Endothelial cell of umbilical vein (primary cell): ENCODE data around the gene RGS6. TPM values are rescaled to one million over a fixed set of nuclear protein-coding genes. Genes with fewer than 3 reads are reported as not detected.

Source experiments
- BruUV-seq: library from RNA; stranded (reverse); fragments of 400-500 nt; replicated peaks from 2 replicates; lab custom pipeline; 2021; lab: Mats Ljungman, UMichigan
- CTCF ChIA-PET: fragments of 300-600, 350-600 bp; sonication (Branson Sonifier 250); formaldehyde crosslinking; loops from one replicate; lab custom pipeline; 2021; ENCODE audit warnings: antibody characterized with exemption, inconsistent platforms; lab: Charles Lee
- POLR2A ChIA-PET: fragments of 300-600, 350-600 bp; sonication (Branson Sonifier 250); formaldehyde crosslinking; loops from one replicate; lab custom pipeline; 2021; ENCODE audit warnings: antibody characterized with exemption, inconsistent platforms; lab: Charles Lee
- DNase-seq: peaks from one replicate; pipeline ENCODE4 v3.0.0-alpha.2; 2011; ENCODE audit warnings: low read depth, low spot score
- FAIRE-seq: peaks from 2 replicates; lab custom pipeline; 2011; peaks lifted over from hg19 to GRCh38; lab: Jason Lieb, UNC
- H2AFZ ChIP-seq: 2 replicates; pipeline ENCODE4 v1.6.0; 2012; ENCODE audit warnings: low read depth, low read length, control low read depth, inconsistent platforms
- H3K27ac ChIP-seq: 2 replicates; pipeline ENCODE4 v1.5.1; 2011; ENCODE audit warnings: low read depth, mild to moderate bottlenecking, control low read depth, low read length, moderate library complexity; ENCODE audit not compliant: insufficient read depth
- H3K27me3 ChIP-seq, 2 experiments: 2 replicates each; pipeline versions ENCODE4 v1.6.0 to v1.6.1; 2011; ENCODE audit warnings: low read length in 2 of 2, mixed read lengths in 1 of 2; ENCODE audit not compliant: control insufficient read depth in 2 of 2, insufficient read depth in 2 of 2
- H3K36me3 ChIP-seq, 2 experiments: 2 replicates in 1 of 2; 3 replicates in 1 of 2; pipeline ENCODE4 v1.5.1; 2011; ENCODE audit warnings: low read length in 2 of 2, mild to moderate bottlenecking in 1 of 2, moderate library complexity in 1 of 2; ENCODE audit not compliant: control insufficient read depth in 2 of 2, insufficient read depth in 2 of 2; ENCODE audit errors: extremely low read depth in 1 of 2
- H3K4me1 ChIP-seq: 3 replicates; pipeline ENCODE4 v1.5.1; 2011; ENCODE audit warnings: mild to moderate bottlenecking, low read length; ENCODE audit not compliant: control insufficient read depth, insufficient read depth; ENCODE audit errors: extremely low read depth
- H3K4me2 ChIP-seq: 2 replicates; pipeline ENCODE4 v1.6.1; 2011; ENCODE audit warnings: low read length, control low read depth, mixed read lengths; ENCODE audit not compliant: insufficient read depth
- H3K4me3 ChIP-seq, 3 experiments: fragments of 200-600 bp in 1 of 3; sonication (generic), shearing (Covaris generic) in 1 of 3; replicated peaks in 1 of 3; 2 replicates each; pipeline ENCODE4 v1.5.1; 2011 to 2016; ENCODE audit warnings: control low read depth in 3 of 3, low read length in 3 of 3, mild to moderate bottlenecking in 2 of 3, inconsistent platforms in 1 of 3, low read depth in 1 of 3, moderate library complexity in 1 of 3; ENCODE audit not compliant: insufficient read depth in 1 of 3
- H3K79me2 ChIP-seq: 2 replicates; pipeline ENCODE4 v1.6.0; 2012; ENCODE audit warnings: low read length, inconsistent platforms; ENCODE audit not compliant: control insufficient read depth, insufficient read depth
- H3K9ac ChIP-seq: replicated peaks from 2 replicates; pipeline ENCODE3; 2011; ENCODE audit warnings: low read length, control low read depth; ENCODE audit not compliant: insufficient read depth; ENCODE audit errors: extremely low read depth
- H3K9me1 ChIP-seq: replicated peaks from 3 replicates; pipeline ENCODE4 v1.6.0; 2011; ENCODE audit warnings: mild to moderate bottlenecking, low read length; ENCODE audit not compliant: control insufficient read depth, insufficient read depth; ENCODE audit errors: extremely low read depth
- H3K9me3 ChIP-seq: replicated peaks from 2 replicates; pipeline ENCODE4 v1.5.1; 2012; ENCODE audit warnings: low read length, inconsistent platforms; ENCODE audit not compliant: control insufficient read depth, insufficient read depth
- H4K20me1 ChIP-seq: replicated peaks from 2 replicates; pipeline ENCODE3; 2011; ENCODE audit warnings: mild to moderate bottlenecking, low read length; ENCODE audit not compliant: control insufficient read depth, insufficient read depth; ENCODE audit errors: extremely low read depth
- EZH2 ChIP-seq: IDR thresholded peaks from 2 replicates; pipeline ENCODE4 v1.6.1; 2012; ENCODE audit warnings: borderline replicate concordance, low read depth, mild to moderate bottlenecking, moderate library complexity, low read length, inconsistent platforms; ENCODE audit not compliant: severe bottlenecking
- FOS ChIP-seq: IDR thresholded peaks from 2 replicates; pipeline ENCODE4 v1.6.1; 2011; ENCODE audit warnings: mild to moderate bottlenecking, low read length, moderate library complexity, borderline replicate concordance; ENCODE audit not compliant: insufficient read depth
- GATA2 ChIP-seq: IDR thresholded peaks from 2 replicates; pipeline ENCODE4 v1.7.0; 2011; ENCODE audit warnings: low read depth, mild to moderate bottlenecking, moderate library complexity, mixed read lengths, low read length; ENCODE audit not compliant: insufficient read length, insufficient read depth
- MYC ChIP-seq: IDR thresholded peaks from one replicate; pipeline ENCODE4 v1.6.1; 2011; ENCODE audit warnings: mild to moderate bottlenecking, low read depth, low read length
- dilution Hi-C: fragments of 300-500 bp; cut with MboI; formaldehyde crosslinking; loops from one replicate; pipeline ENCODE4 v1.15.0; 2019; ENCODE audit warnings: low sequenced_read_pairs; ENCODE audit not compliant: extremely low pct_ligation_motif_present
- intact Hi-C: fragments of 100-400 bp; cut with micrococcal nuclease; formaldehyde crosslinking; loops from one replicate; pipeline ENCODE4 v1.10.0; 2022
- polyA plus RNA-seq, 4 experiments: library from polyadenylated mRNA; depleted of rRNA in 3 of 4; stranded (reverse) in 3 of 4; unstranded in 1 of 4; fragments of >200 nt; gene quantifications; 2 replicates each; pipeline versions ENCODE4 v1.2.1 to v1.2.3, GENCODE V29; 2011 to 2012; ENCODE audit warnings: missing spikeins in 1 of 4
- total RNA-seq: library from RNA; stranded (reverse); gene quantifications from 2 replicates; pipeline ENCODE4 v1.2.3, GENCODE V29; 2021

Gene RGS6
- total and polyA plus RNA-seq, 2 donors (not counting 3 experiments of a cell fraction or from before 2014, with no cell fraction given) = not detected

GRCh38 chr14:72128629-72129028, 196.4 kb downstream of the RGS6 start:
- no peaks in the 10 kb centered on the region for H3K27me3 ChIP-seq

GRCh38 chr14:72129291-72129690, 197.1 kb downstream of the RGS6 start:
- no TSS peak for BruUV-seq
- Histone ChIP-seq H3K9ac (no peak overlapping the region), H3K4me3 (no peak overlapping the region), H3K9me3 (peaks cover 2% of the 10 kb centered on the region), H3K4me1 (no peaks in the 10 kb centered on the region), H3K27me3 (no peaks in the 10 kb centered on the region), H2AFZ (no peak overlapping the region), H3K27ac (no peak overlapping the region), H3K9me1 (no peaks in the 10 kb centered on the region), H3K36me3 (no peaks in the 10 kb centered on the region), H4K20me1 (no peaks in the 10 kb centered on the region), H3K79me2 (no peaks in the 10 kb centered on the region), H3K4me2 (no peak overlapping the region)
- dilution Hi-C loops (no loop called here), intact Hi-C loops (no loop called here)
- ChIA-PET CTCF (no interaction called here), POLR2A (no interaction called here)
- FAIRE-seq (no peak), DNase-seq (no peak)
- TF ChIP-seq FOS = no peak
- no peak for TF ChIP-seq GATA2
- TF ChIP-seq EZH2 = no peak

More at GRCh38 chr14:72128629-72129028, 196.4 kb downstream of the RGS6 start:
- no peak for DNase-seq
- Histone ChIP-seq H3K4me1 (no peaks in the 10 kb centered on the region), H3K9me3 (peaks cover 2% of the 10 kb centered on the region), H3K79me2 (no peaks in the 10 kb centered on the region), H4K20me1 (no peaks in the 10 kb centered on the region), H2AFZ (no peak overlapping the region), H3K27ac (no peak overlapping the region), H3K4me3 (no peak overlapping the region), H3K36me3 (no peaks in the 10 kb centered on the region), H3K9ac (no peak overlapping the region), H3K4me2 (no peak overlapping the region), H3K9me1 (no peaks in the 10 kb centered on the region)
- TF ChIP-seq MYC = no peak
- dilution Hi-C loops = no loop called here
- CTCF ChIA-PET = no interaction called here
- no peak for FAIRE-seq
- intact Hi-C loops = no loop called here
- POLR2A ChIA-PET = no interaction called here
- no TSS peak for BruUV-seq
